ENCODE data around the gene LRRC74A. TPM values are rescaled to one million over a fixed set of nuclear protein-coding genes. Genes with fewer than 3 reads are reported as not detected.

The LRRC74A gene
- total RNA-seq, 4 donors from 2014 or later, result not detected

GRCh38 chr14:76829013-76829365 is 2.8 kb downstream of the LRRC74A start:
- no peaks in the 10 kb centered on the region for H3K27me3 ChIP-seq
- H3K27ac ChIP-seq (replicated peaks in 1 of 4), result peak overlapping the region in 3 of 4 donors; percentile 10 to 42 (median 13)
- intact Hi-C loops (cut with DNase I), result no loop called here
- TF ChIP-seq EP300 (IDR thresholded peaks at IDR 0.05), result no peak
- TF ChIP-seq CTCF (IDR thresholded peaks at IDR 0.05), result no peak
- TF ChIP-seq POLR2AphosphoS5 (IDR thresholded peaks at IDR 0.05), result no peak
- TF ChIP-seq POLR2A (IDR thresholded peaks at IDR 0.05; ENCODE audit: low read depth), result no peak
- 58% methylated on average over 3 of the region's 3 CpGs for WGBS
- H3K4me1 ChIP-seq, result peaks cover 3 to 16% (median 10%) of the 10 kb centered on the region in 4 donors
- H3K4me3 ChIP-seq, result no peak overlapping the region
- H3K36me3 ChIP-seq, result no peaks in the 10 kb centered on the region
- DNase-seq (ENCODE audit: extremely low spot score), result no peak
- H3K9me3 ChIP-seq, result no peaks in the 10 kb centered on the region

GRCh38 chr14:76829650-76830421 is 3.6 kb downstream of the LRRC74A start:
- H3K27me3 ChIP-seq, result no peaks in the 10 kb centered on the region
- no peaks in the 10 kb centered on the region for H3K9me3 ChIP-seq
- H3K4me3 ChIP-seq, result no peak overlapping the region
- intact Hi-C loops (cut with DNase I), result no loop called here
- TF ChIP-seq POLR2AphosphoS5 (IDR thresholded peaks at IDR 0.05) (peak in 1 of 2 donors; percentile 6), EP300 (IDR thresholded peaks at IDR 0.05) (no peak)
- no peak for DNase-seq (ENCODE audit: extremely low spot score)
- H3K4me1 ChIP-seq, result peaks cover 3 to 16% (median 10%) of the 10 kb centered on the region in 4 donors
- WGBS, result 69% methylated on average over 6 of the region's 7 CpGs
- peak overlapping the region in 2 of 4 donors; percentile 29 to 42 for H3K27ac ChIP-seq (replicated peaks in 1 of 4)
- H3K36me3 ChIP-seq, result peaks cover 0 to 5% (median 0%) of the 10 kb centered on the region in 4 donors

- Histone ChIP-seq H3K27ac (replicated peaks in 1 of 4) (no peak overlapping the region), H3K27me3 (no peaks in the 10 kb centered on the region), H3K4me3 (no peak overlapping the region), H3K36me3 (peaks cover 0 to 9% (median 0%) of the 10 kb centered on the region in 4 donors), H3K4me1 (peaks cover 3 to 16% (median 10%) of the 10 kb centered on the region in 4 donors), H3K9me3 (no peaks in the 10 kb centered on the region)
- intact Hi-C loops (cut with DNase I), result no loop called here
- WGBS, result 87% methylated on average over 2 of the region's 4 CpGs
- no peak for TF ChIP-seq CTCF (IDR thresholded peaks at IDR 0.05)
- TF ChIP-seq POLR2A (IDR thresholded peaks at IDR 0.05; ENCODE audit: low read depth), result no peak
- no peak for TF ChIP-seq EP300 (IDR thresholded peaks at IDR 0.05)
- no peak for TF ChIP-seq POLR2AphosphoS5 (IDR thresholded peaks at IDR 0.05)
- no peak for DNase-seq (ENCODE audit: extremely low spot score)
Measured at GRCh38 chr14:76830556-76830955, 4.3 kb downstream of the LRRC74A start.

GRCh38 chr14:76832503-76832988 is 6.3 kb downstream of the LRRC74A start:
- H3K9me3 ChIP-seq, result no peaks in the 10 kb centered on the region
- H3K27me3 ChIP-seq, result peaks cover 0 to 4% (median 0%) of the 10 kb centered on the region in 4 donors
- TF ChIP-seq POLR2AphosphoS5 (IDR thresholded peaks at IDR 0.05) (no peak), EP300 (IDR thresholded peaks at IDR 0.05) (no peak), POLR2A (IDR thresholded peaks at IDR 0.05; ENCODE audit: low read depth) (no peak)
- H3K4me1 ChIP-seq, result peaks cover 3 to 16% (median 10%) of the 10 kb centered on the region in 4 donors
- WGBS, result 73% methylated on average over 1 of the region's 1 CpG
- no peak for DNase-seq (ENCODE audit: extremely low spot score)
- H3K36me3 ChIP-seq, result peaks cover 0 to 9% (median 0%) of the 10 kb centered on the region in 4 donors
- H3K4me3 ChIP-seq, result no peak overlapping the region
- no peak overlapping the region for H3K27ac ChIP-seq (replicated peaks in 1 of 4)
- intact Hi-C loops (cut with DNase I), result no loop called here

- Histone ChIP-seq H3K27me3 (peaks cover 0 to 4% (median 0%) of the 10 kb centered on the region in 4 donors), H3K27ac (replicated peaks in 1 of 4) (no peak overlapping the region), H3K4me3 (no peak overlapping the region), H3K9me3 (no peaks in the 10 kb centered on the region), H3K4me1 (peaks cover 3 to 16% (median 10%) of the 10 kb centered on the region in 4 donors), H3K36me3 (peaks cover 0 to 9% (median 0%) of the 10 kb centered on the region in 4 donors)
- no peak for TF ChIP-seq POLR2AphosphoS5 (IDR thresholded peaks at IDR 0.05)
- TF ChIP-seq EP300 (IDR thresholded peaks at IDR 0.05), result no peak
- TF ChIP-seq POLR2A (IDR thresholded peaks at IDR 0.05; ENCODE audit: low read depth), result no peak
- no peak for TF ChIP-seq CTCF (IDR thresholded peaks at IDR 0.05)
- no peak for DNase-seq (ENCODE audit: extremely low spot score)
- WGBS, result 78% methylated on average over 2 of the region's 2 CpGs
- intact Hi-C loops (cut with DNase I), result no loop called here
Measured at GRCh38 chr14:76833011-76833410, 6.8 kb downstream of the LRRC74A start.
